Naive thymus-derived CD4-positive, alpha-beta T cell (primary cell): ENCODE measurements around the gene AIFM3. TPM values are rescaled to one million over a fixed set of nuclear protein-coding genes. Genes with fewer than 3 reads are reported as not detected.
"Not testable (repeated sequence)": the region's sequence is repeated elsewhere in the genome, so short reads cannot be mapped to it uniquely, and the experiment has no call there.

ENCODE experiments used
- ATAC-seq: fragments of 150-1000 bp; cut with Tn5 transposase; 2 replicates; pipeline ENCODE4 v1.10.0; 2021; ENCODE audit warnings: mild to moderate bottlenecking, moderate library complexity
- CTCF ChIA-PET: fragments of 350-600 bp; sonication (Branson Sonifier 250); formaldehyde crosslinking; loops from one replicate; lab custom pipeline; 2021; ENCODE audit warnings: antibody characterized with exemption; lab: Charles Lee
- POLR2A ChIA-PET: fragments of 350-600 bp; sonication (Branson Sonifier 250); formaldehyde crosslinking; loops from one replicate; lab custom pipeline; 2021; ENCODE audit warnings: antibody characterized with exemption, inconsistent platforms; lab: Charles Lee
- DNase-seq, 9 donors: peaks; one replicate each; pipeline versions ENCODE4 v3.0.0 to v3.0.0-alpha.2; 2020 to 2022; ENCODE audit warnings: mixed read lengths in 1 of 9
- H3K27ac ChIP-seq: one replicate; pipeline ENCODE4 v1.7.0; 2013; ENCODE audit warnings: mild to moderate bottlenecking, low read depth, low read length, moderate library complexity
- H3K27me3 ChIP-seq, 2 donors: one replicate each; pipeline ENCODE4 v1.7.0; 2013; ENCODE audit warnings: low read length in 2 of 2, mild to moderate bottlenecking in 2 of 2, moderate library complexity in 2 of 2; ENCODE audit not compliant: control insufficient read depth in 2 of 2, insufficient read depth in 2 of 2
- H3K36me3 ChIP-seq, 3 experiments: 1 replicate in 2 of 3; 2 replicates in 1 of 3; pipeline ENCODE4 v1.7.0; 2013; ENCODE audit warnings: low read length in 3 of 3, mild to moderate bottlenecking in 3 of 3, moderate library complexity in 1 of 3; ENCODE audit not compliant: insufficient read depth in 3 of 3, control insufficient read depth in 2 of 3
- H3K4me1 ChIP-seq, 2 donors: one replicate each; pipeline ENCODE4 v1.7.0; 2013; ENCODE audit warnings: low read length in 2 of 2, mild to moderate bottlenecking in 2 of 2, moderate library complexity in 1 of 2; ENCODE audit not compliant: control insufficient read depth in 2 of 2, insufficient read depth in 2 of 2
- H3K4me3 ChIP-seq: 2 replicates; pipeline ENCODE4 v1.7.0; 2013; ENCODE audit warnings: mild to moderate bottlenecking, low read length
- H3K9me3 ChIP-seq, 3 experiments: 1 replicate in 2 of 3; 2 replicates in 1 of 3; pipeline ENCODE4 v1.7.0; 2013; ENCODE audit warnings: low read length in 3 of 3; ENCODE audit not compliant: control insufficient read depth in 2 of 3
- H3K27ac Mint-ChIP-seq, 9 donors: one replicate each; pipeline ENCODE4 v1.8.0; 2020 to 2022; ENCODE audit warnings: mixed read lengths in 9 of 9, mild to moderate bottlenecking in 8 of 9, moderate library complexity in 5 of 9, inconsistent platforms in 2 of 9
- H3K27me3 Mint-ChIP-seq, 5 donors: one replicate each; pipeline ENCODE4 v1.8.0; 2021 to 2022; ENCODE audit warnings: mixed read lengths in 5 of 5, mild to moderate bottlenecking in 1 of 5
- H3K36me3 Mint-ChIP-seq, 5 donors: one replicate each; pipeline ENCODE4 v1.8.0; 2020 to 2022; ENCODE audit warnings: mixed read lengths in 5 of 5, mild to moderate bottlenecking in 3 of 5, inconsistent platforms in 1 of 5
- H3K4me1 Mint-ChIP-seq, 7 donors: one replicate each; pipeline ENCODE4 v1.8.0; 2020 to 2022; ENCODE audit warnings: mixed read lengths in 7 of 7, mild to moderate bottlenecking in 3 of 7, inconsistent platforms in 1 of 7
- H3K4me3 Mint-ChIP-seq, 10 donors: one replicate each; pipeline ENCODE4 v1.8.0; 2020 to 2022; ENCODE audit warnings: mild to moderate bottlenecking in 10 of 10, mixed read lengths in 10 of 10, moderate library complexity in 6 of 10, inconsistent platforms in 2 of 10
- H3K9me3 Mint-ChIP-seq, 11 donors: one replicate each; pipeline ENCODE4 v1.8.0; 2020 to 2022; ENCODE audit warnings: mixed read lengths in 11 of 11, mild to moderate bottlenecking in 4 of 11, inconsistent platforms in 1 of 11, moderate library complexity in 1 of 11
- intact Hi-C, 2 donors: fragments of 100-400 bp; cut with micrococcal nuclease; formaldehyde crosslinking; loops; one replicate each; pipeline ENCODE4 v1.15.1; 2023
- polyA plus RNA-seq, 2 donors: library from polyadenylated mRNA; unstranded; fragments of 300-500 nt; fragmentation: Illumina TruSeq; gene quantifications; one replicate each; pipeline ENCODE4 v1.2.3, GENCODE V29; 2021
- total RNA-seq, 6 experiments: library from RNA in 5 of 6; stranded (reverse) in 5 of 6; gene quantifications; 1 replicate in 5 of 6; 2 replicates in 1 of 6; pipeline ENCODE4 v1.2.3 and lab custom pipeline; 2021 to 2026

The AIFM3 gene
- total and polyA plus RNA-seq, 7 experiments from 2014 or later, result 0.17 to 9.0 (median 0.97) TPM

GRCh38 chr22:21001601-21002325 lies 34.7 kb downstream of the AIFM3 start, which contains the start of gene THAP7:
TSS of gene THAP7 (minus strand) at chr22:21002118. CDS start at chr22:21001911, 207 bp downstream.
- peaks cover 24 to 26% of the 10 kb centered on the region in 2 donors for H3K4me1 ChIP-seq
- POLR2A ChIA-PET, result interaction anchor here (0.9 to 4.6 kb wide), 5 partner anchors 11 to 628 kb away, joined by 3 to 59 read pairs (median 3); partner anchors contain the start of genes LZTR1 and YDJC
- intact Hi-C loops, result loop anchor here (1.0 to 10.0 kb wide), 13 partner anchors 13 to 1879 kb away; partner anchors contain the start of genes CRKL (in 2 of the 2), LZTR1 (in 2 of the 2), PI4KA (in 2 of the 2) and SNAP29 (in 2 of the 2)

GRCh38 chr22:21003782-21004181 lies 36.7 kb downstream of the AIFM3 start:
- ATAC-seq (no peak), DNase-seq (no peak)
- Histone ChIP-seq H3K4me3 (no peak overlapping the region), H3K27ac (peak overlapping the region; percentile 94), H3K9me3 (no peaks in the 10 kb centered on the region), H3K36me3 (peaks cover 0 to 18% (median 3%) of the 10 kb centered on the region in 3 experiments), H3K27me3 (no peaks in the 10 kb centered on the region), H3K4me1 (peaks cover 24 to 26% of the 10 kb centered on the region in 2 donors)
- H3K27ac Mint-ChIP-seq, result peak overlapping the region in 6 of 9 donors; percentile 98 to 100 (median 99)
- H3K9me3 Mint-ChIP-seq, result peaks cover 0 to 4% (median 0%) of the 10 kb centered on the region in 11 donors
- H3K4me3 Mint-ChIP-seq, result peak overlapping the region in 6 of 10 donors; percentile 13 to 98 (median 95)
- peaks cover 0 to 5% (median 0%) of the 10 kb centered on the region in 5 donors for H3K27me3 Mint-ChIP-seq
- H3K4me1 Mint-ChIP-seq, result peaks cover 13 to 35% (median 18%) of the 10 kb centered on the region in 7 donors
- POLR2A ChIA-PET, result interaction anchor here (1.3 to 4.6 kb wide), 3 partner anchors 13 to 32 kb away, joined by 4 to 59 read pairs (median 21); partner anchors contain the start of gene LZTR1
- intact Hi-C loops, result loop anchor here (2.0 to 10.0 kb wide), 6 partner anchors 41 to 1881 kb away; partner anchors contain the start of genes DGCR2 (in 1 of the 2), HIRA (in 1 of the 2), MRPL40 (in 1 of the 2) and PI4KA (in 1 of the 2)
- peaks cover 0 to 4% (median 4%) of the 10 kb centered on the region in 5 donors for H3K36me3 Mint-ChIP-seq
- CTCF ChIA-PET, result interaction anchor here (1.1 kb wide), 1 partner anchor 210 kb away, joined by 5 read pairs; no protein-coding TSS in a partner anchor

More at GRCh38 chr22:21001601-21002325, 34.7 kb downstream of the AIFM3 start, which contains the start of gene THAP7:
- Histone ChIP-seq H3K27ac (peak within 1 kb of the TSS; percentile 94), H3K9me3 (no peaks in the 10 kb centered on the region), H3K27me3 (no peaks in the 10 kb centered on the region), H3K36me3 (peaks cover 0 to 38% (median 3%) of the 10 kb centered on the region in 3 experiments), H3K4me3 (peak within 1 kb of the TSS; percentile 79)
- Mint-ChIP-seq H3K36me3 (peaks cover 0 to 4% (median 4%) of the 10 kb centered on the region in 5 donors), H3K4me1 (peaks cover 14 to 36% (median 20%) of the 10 kb centered on the region in 7 donors), H3K27me3 (no peaks in the 10 kb centered on the region), H3K27ac (peak within 1 kb of the TSS; percentile 98 to 100 (median 99)), H3K9me3 (peaks cover 0 to 4% (median 0%) of the 10 kb centered on the region in 11 donors), H3K4me3 (peak within 1 kb of the TSS; percentile 94 to 99 (median 96))
- ATAC-seq, result peak; percentile 95
- peak; percentile 94 to 98 (median 98) for DNase-seq
- CTCF ChIA-PET, result interaction anchor here (1.3 kb wide), 1 partner anchor 19 kb away, joined by 3 read pairs; no protein-coding TSS in a partner anchor

- peaks cover 3 to 13% (median 9%) of the 10 kb centered on the region in 7 donors for H3K4me1 Mint-ChIP-seq
Measured at GRCh38 chr22:21009208-21009607, 42.2 kb downstream of the AIFM3 start.

GRCh38 chr22:21009638-21010425 lies 42.8 kb downstream of the AIFM3 start:
- H3K4me3 Mint-ChIP-seq, result no peak overlapping the region
- H3K9me3 ChIP-seq, result no peaks in the 10 kb centered on the region
- peaks cover 0 to 16% (median 0%) of the 10 kb centered on the region in 5 donors for H3K27me3 Mint-ChIP-seq
- peaks cover 10 to 19% (median 15%) of the 10 kb centered on the region in 7 donors for H3K4me1 Mint-ChIP-seq
- no peak overlapping the region for H3K27ac ChIP-seq
- peak overlapping the region in 1 of 9 donors; percentile 22 for H3K27ac Mint-ChIP-seq
- H3K36me3 ChIP-seq, result no peaks in the 10 kb centered on the region
- CTCF ChIA-PET, result no interaction called here
- no peaks in the 10 kb centered on the region for H3K36me3 Mint-ChIP-seq
- DNase-seq (peak in 4 of 9 donors; percentile 32 to 42 (median 36)), ATAC-seq (no peak)
- H3K9me3 Mint-ChIP-seq, result no peaks in the 10 kb centered on the region
- peaks cover 6% of the 10 kb centered on the region in 2 donors for H3K4me1 ChIP-seq
- no peak overlapping the region for H3K4me3 ChIP-seq
- H3K27me3 ChIP-seq, result no peaks in the 10 kb centered on the region
- intact Hi-C loops, result loop anchor here in 1 of 2 donors (10.0 kb wide), 1 partner anchor 1575 kb away; the partner anchor contains the start of genes HIRA and MRPL40
- POLR2A ChIA-PET, result no interaction called here

More at GRCh38 chr22:21009208-21009607, 42.2 kb downstream of the AIFM3 start:
- DNase-seq, H3K4me3 ChIP-seq, POLR2A ChIA-PET, CTCF ChIA-PET, H3K9me3 Mint-ChIP-seq, H3K27ac ChIP-seq, H3K27me3 ChIP-seq, H3K36me3 ChIP-seq, H3K36me3 Mint-ChIP-seq, ATAC-seq, H3K27ac Mint-ChIP-seq, H3K4me3 Mint-ChIP-seq, H3K4me1 ChIP-seq, H3K9me3 ChIP-seq: not testable (repeated sequence)
- H3K27me3 Mint-ChIP-seq, result peaks cover 0 to 11% (median 0%) of the 10 kb centered on the region in 5 donors
- intact Hi-C loops, result loop anchor here in 1 of 2 donors (10.0 kb wide), 1 partner anchor 1574 kb away; the partner anchor contains the start of genes HIRA and MRPL40

- H3K27ac ChIP-seq, result no peak overlapping the region
- H3K4me3 ChIP-seq, result no peak overlapping the region
- ChIA-PET POLR2A (no interaction called here), CTCF (no interaction called here)
- no peak for DNase-seq
- peaks cover 13 to 26% (median 22%) of the 10 kb centered on the region in 7 donors for H3K4me1 Mint-ChIP-seq
- no peak for ATAC-seq
- H3K4me1 ChIP-seq, result peaks cover 12 to 13% of the 10 kb centered on the region in 2 donors
- intact Hi-C loops, result no loop called here
- H3K9me3 Mint-ChIP-seq, result no peaks in the 10 kb centered on the region
- H3K36me3 Mint-ChIP-seq, result no peaks in the 10 kb centered on the region
- no peak overlapping the region for H3K27ac Mint-ChIP-seq
- peaks cover 0 to 20% (median 0%) of the 10 kb centered on the region in 5 donors for H3K27me3 Mint-ChIP-seq
- H3K36me3 ChIP-seq, result no peaks in the 10 kb centered on the region
- no peaks in the 10 kb centered on the region for H3K27me3 ChIP-seq
- no peaks in the 10 kb centered on the region for H3K9me3 ChIP-seq
- H3K4me3 Mint-ChIP-seq, result no peak overlapping the region
Measured at GRCh38 chr22:21010426-21011113, 43.5 kb downstream of the AIFM3 start.
